ENCODE data around the gene FBP2. TPM values are rescaled to one million over a fixed set of nuclear protein-coding genes. Genes with fewer than 3 reads are reported as not detected.

The FBP2 gene
- total RNA-seq, 1 experiment from 2014 or later = not detected

DNA sequence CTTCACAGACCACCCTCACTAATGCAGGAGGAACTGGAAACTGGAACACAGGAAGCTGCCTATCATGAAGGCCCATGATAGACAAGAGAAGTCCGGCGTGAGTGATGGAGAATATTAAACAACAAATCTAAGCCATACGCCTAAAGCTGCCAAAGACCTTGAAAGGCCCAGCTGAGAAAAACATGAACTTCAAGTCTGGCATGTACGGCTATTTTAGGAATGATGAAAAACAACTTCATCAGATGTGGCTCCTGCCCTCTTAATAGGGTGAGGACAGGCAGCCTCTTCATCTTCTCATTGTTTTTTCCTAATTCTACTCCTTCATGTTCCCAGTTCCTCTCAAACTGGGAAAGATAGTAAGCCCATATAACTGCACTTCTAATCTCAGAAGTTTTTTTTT lies 25.4 kb upstream of the FBP2 start:
- ATAC-seq = no peak
- H3K4me1 Mint-ChIP-seq = 0 out of 2 replicates have a peak, but pooled peaks cover 3% of the 10 kb centered on the region
- H3K9me3 Mint-ChIP-seq = no peaks in the 10 kb centered on the region
- TF ChIP-seq, protein P1, sequence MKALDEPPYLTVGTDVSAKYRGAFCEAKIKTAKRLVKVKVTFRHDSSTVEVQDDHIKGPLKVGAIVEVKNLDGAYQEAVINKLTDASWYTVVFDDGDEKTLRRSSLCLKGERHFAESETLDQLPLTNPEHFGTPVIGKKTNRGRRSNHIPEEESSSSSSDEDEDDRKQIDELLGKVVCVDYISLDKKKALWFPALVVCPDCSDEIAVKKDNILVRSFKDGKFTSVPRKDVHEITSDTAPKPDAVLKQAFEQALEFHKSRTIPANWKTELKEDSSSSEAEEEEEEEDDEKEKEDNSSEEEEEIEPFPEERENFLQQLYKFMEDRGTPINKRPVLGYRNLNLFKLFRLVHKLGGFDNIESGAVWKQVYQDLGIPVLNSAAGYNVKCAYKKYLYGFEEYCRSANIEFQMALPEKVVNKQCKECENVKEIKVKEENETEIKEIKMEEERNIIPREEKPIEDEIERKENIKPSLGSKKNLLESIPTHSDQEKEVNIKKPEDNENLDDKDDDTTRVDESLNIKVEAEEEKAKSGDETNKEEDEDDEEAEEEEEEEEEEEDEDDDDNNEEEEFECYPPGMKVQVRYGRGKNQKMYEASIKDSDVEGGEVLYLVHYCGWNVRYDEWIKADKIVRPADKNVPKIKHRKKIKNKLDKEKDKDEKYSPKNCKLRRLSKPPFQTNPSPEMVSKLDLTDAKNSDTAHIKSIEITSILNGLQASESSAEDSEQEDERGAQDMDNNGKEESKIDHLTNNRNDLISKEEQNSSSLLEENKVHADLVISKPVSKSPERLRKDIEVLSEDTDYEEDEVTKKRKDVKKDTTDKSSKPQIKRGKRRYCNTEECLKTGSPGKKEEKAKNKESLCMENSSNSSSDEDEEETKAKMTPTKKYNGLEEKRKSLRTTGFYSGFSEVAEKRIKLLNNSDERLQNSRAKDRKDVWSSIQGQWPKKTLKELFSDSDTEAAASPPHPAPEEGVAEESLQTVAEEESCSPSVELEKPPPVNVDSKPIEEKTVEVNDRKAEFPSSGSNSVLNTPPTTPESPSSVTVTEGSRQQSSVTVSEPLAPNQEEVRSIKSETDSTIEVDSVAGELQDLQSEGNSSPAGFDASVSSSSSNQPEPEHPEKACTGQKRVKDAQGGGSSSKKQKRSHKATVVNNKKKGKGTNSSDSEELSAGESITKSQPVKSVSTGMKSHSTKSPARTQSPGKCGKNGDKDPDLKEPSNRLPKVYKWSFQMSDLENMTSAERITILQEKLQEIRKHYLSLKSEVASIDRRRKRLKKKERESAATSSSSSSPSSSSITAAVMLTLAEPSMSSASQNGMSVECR (CRISPR knock-in tag; IDR thresholded peaks at IDR 0.05; ENCODE audit: borderline replicate concordance) = no peak
- TF ChIP-seq GTF2I (CRISPR knock-in tag; conservative IDR thresholded peaks at IDR 0.05) (no peak), ZNF263 (CRISPR knock-in tag; IDR thresholded peaks at IDR 0.05; ENCODE audit: low read depth) (no peak)
- TF ChIP-seq, protein P2, sequence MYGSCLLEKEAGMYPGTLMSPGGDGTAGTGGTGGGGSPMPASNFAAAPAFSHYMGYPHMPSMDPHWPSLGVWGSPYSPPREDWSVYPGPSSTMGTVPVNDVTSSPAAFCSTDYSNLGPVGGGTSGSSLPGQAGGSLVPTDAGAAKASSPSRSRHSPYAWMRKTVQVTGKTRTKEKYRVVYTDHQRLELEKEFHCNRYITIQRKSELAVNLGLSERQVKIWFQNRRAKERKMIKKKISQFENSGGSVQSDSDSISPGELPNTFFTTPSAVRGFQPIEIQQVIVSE (CRISPR knock-in tag; IDR thresholded peaks at IDR 0.05; ENCODE audit: borderline replicate concordance) = no peak
- H3K27ac Mint-ChIP-seq = no peak overlapping the region
- no peak for DNase-seq (ENCODE audit: low spot score)
- H3K27me3 Mint-ChIP-seq (ENCODE audit: low read depth) = no peaks in the 10 kb centered on the region
- no peak overlapping the region for H3K4me3 Mint-ChIP-seq
- POLR2A ChIA-PET = no interaction called here
- CTCF ChIA-PET = interaction anchor here (0.6 to 1.6 kb wide), 2 partner anchors 64 to 295 kb away, joined by 3 to 4 read pairs; partner anchors contain the start of gene PCAT7
- no peaks in the 10 kb centered on the region for H3K36me3 Mint-ChIP-seq

GRCh38 chr9:94613003-94613402 lies 19.4 kb upstream of the FBP2 start:
- Mint-ChIP-seq H3K4me1 (peaks cover 7% of the 10 kb centered on the region; the same call in 1 of the 2 replicates), H3K27ac (no peak overlapping the region), H3K27me3 (ENCODE audit: low read depth) (no peaks in the 10 kb centered on the region), H3K36me3 (no peaks in the 10 kb centered on the region), H3K4me3 (no peak overlapping the region), H3K9me3 (no peaks in the 10 kb centered on the region)
- ATAC-seq (no peak), DNase-seq (ENCODE audit: low spot score) (no peak)
- CTCF ChIA-PET = interaction anchor here (0.8 to 2.0 kb wide), 7 partner anchors 9 to 555 kb away, joined by 3 to 13 read pairs (median 4); partner anchors contain the start of gene PCAT7
- TF ChIP-seq ATF3 (CRISPR knock-in tag; conservative IDR thresholded peaks at IDR 0.05) (no peak), ZBTB21 (CRISPR knock-in tag; IDR thresholded peaks at IDR 0.05; ENCODE audit: borderline replicate concordance) (no peak), ZMAT4 (CRISPR knock-in tag; IDR thresholded peaks at IDR 0.05) (no peak)
- POLR2A ChIA-PET = no interaction called here

DNA sequence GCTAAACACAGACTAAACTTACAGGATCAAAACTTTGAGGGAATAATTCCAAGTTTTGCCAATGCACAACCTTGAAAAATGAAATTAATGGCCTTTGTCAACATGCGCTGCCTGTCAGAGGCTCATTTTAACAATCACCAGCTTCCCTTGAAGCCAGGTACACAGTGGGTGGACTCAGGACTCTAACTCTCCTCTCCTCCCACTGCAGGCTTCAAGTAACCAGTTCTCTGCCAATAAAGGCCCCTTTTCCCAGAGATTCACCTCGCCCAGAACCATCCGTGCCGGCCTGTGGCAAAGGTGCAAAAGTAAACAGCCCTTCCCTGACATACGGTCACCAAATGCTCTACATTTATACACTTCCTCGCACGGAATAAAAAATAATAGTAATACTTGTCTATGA lies 18.4 kb upstream of the FBP2 start:
- no peaks in the 10 kb centered on the region for H3K36me3 Mint-ChIP-seq
- ChIA-PET CTCF (interaction anchor here (1.6 to 2.0 kb wide), 3 partner anchors 9 to 57 kb away, joined by 6 to 13 read pairs (median 7); partner anchors contain the start of gene PCAT7), POLR2A (no interaction called here)
- DNase-seq (ENCODE audit: low spot score) (no peak), ATAC-seq (no peak)
- H3K4me3 Mint-ChIP-seq = no peak overlapping the region
- H3K27ac Mint-ChIP-seq = no peak overlapping the region
- H3K9me3 Mint-ChIP-seq = no peaks in the 10 kb centered on the region
- no peaks in the 10 kb centered on the region for H3K27me3 Mint-ChIP-seq (ENCODE audit: low read depth)
- peaks cover 15% of the 10 kb centered on the region for H3K4me1 Mint-ChIP-seq
- no peak for TF ChIP-seq JAZF1 (CRISPR knock-in tag; IDR thresholded peaks at IDR 0.05)
- TF ChIP-seq, protein P2 (CRISPR knock-in tag; IDR thresholded peaks at IDR 0.05; ENCODE audit: borderline replicate concordance) = no peak
- no peak for TF ChIP-seq ZNF263 (CRISPR knock-in tag; IDR thresholded peaks at IDR 0.05; ENCODE audit: low read depth)
- TF ChIP-seq ZMAT4 (CRISPR knock-in tag; IDR thresholded peaks at IDR 0.05) = no peak
- no peak for TF ChIP-seq GRHL2 (CRISPR knock-in tag; IDR thresholded peaks at IDR 0.05; ENCODE audit: insufficient replicate concordance, severe bottlenecking)
- no peak for TF ChIP-seq ZNF425 (CRISPR knock-in tag; conservative IDR thresholded peaks at IDR 0.05)
- TF ChIP-seq, protein P3, sequence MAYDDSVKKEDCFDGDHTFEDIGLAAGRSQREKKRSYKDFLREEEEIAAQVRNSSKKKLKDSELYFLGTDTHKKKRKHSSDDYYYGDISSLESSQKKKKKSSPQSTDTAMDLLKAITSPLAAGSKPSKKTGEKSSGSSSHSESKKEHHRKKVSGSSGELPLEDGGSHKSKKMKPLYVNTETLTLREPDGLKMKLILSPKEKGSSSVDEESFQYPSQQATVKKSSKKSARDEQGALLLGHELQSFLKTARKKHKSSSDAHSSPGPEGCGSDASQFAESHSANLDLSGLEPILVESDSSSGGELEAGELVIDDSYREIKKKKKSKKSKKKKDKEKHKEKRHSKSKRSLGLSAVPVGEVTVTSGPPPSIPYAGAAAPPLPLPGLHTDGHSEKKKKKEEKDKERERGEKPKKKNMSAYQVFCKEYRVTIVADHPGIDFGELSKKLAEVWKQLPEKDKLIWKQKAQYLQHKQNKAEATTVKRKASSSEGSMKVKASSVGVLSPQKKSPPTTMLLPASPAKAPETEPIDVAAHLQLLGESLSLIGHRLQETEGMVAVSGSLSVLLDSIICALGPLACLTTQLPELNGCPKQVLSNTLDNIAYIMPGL (CRISPR knock-in tag; IDR thresholded peaks at IDR 0.05) = no peak
- no peak for TF ChIP-seq ZNF281 (CRISPR knock-in tag; IDR thresholded peaks at IDR 0.05)
- TF ChIP-seq RELA (CRISPR knock-in tag; IDR thresholded peaks at IDR 0.05; ENCODE audit: borderline replicate concordance) = no peak
- no peak for TF ChIP-seq OVOL2 (CRISPR knock-in tag; IDR thresholded peaks at IDR 0.05; ENCODE audit: borderline replicate concordance)

All from WTC11 (cell line).